NCI-H82 (cell line): ENCODE data around the gene CAPZA2.
"Not testable (repeated sequence)": the region's sequence is repeated elsewhere in the genome, so short reads cannot be mapped to it uniquely, and the experiment has no call there.

Experiments
- DNase-seq: peaks from one replicate; lab custom pipeline; 2025; lab: John Stamatoyannopoulos, UW

CAPZA2 gene

DNA sequence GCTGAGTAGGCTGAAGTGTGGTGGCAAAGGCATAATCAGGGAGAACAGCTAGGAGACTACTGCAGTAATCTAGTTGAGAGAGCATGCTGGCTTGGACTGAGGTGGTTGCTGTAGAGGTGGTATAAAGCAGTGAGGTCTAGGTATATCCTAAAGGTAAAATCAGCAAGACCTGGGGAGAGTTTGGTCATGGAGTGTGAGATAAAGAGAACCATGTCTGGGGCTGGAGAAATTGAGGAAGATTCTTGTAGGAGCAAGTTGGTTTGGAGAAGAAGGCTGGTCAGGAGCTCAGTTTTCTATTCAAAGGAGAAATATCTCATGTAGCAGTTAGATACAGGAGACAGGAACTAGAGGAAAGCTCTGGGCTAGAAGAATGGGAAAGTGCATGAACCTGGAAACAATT, 58.0 kb downstream of the CAPZA2 start:
- no peak for DNase-seq

DNA sequence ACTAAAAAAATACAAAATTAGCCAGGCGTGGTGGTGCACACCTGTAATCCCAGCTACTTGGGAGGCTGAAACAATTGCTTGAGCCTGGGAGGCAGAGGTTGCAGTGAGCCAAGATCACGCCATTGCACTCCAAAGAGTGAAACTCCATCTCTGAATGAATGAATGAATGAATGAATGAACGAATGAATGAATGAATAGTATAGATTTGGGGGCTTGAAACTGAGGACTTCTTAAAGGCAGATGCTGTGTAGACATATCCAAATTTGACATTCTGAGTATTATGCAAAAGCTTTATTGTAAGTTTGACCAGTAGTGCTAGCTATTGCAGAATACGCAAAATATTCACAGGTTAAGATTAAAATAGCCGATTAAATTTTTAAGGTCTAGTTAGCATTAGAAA, 60.2 kb downstream of the CAPZA2 start:
- no peak for DNase-seq

DNA sequence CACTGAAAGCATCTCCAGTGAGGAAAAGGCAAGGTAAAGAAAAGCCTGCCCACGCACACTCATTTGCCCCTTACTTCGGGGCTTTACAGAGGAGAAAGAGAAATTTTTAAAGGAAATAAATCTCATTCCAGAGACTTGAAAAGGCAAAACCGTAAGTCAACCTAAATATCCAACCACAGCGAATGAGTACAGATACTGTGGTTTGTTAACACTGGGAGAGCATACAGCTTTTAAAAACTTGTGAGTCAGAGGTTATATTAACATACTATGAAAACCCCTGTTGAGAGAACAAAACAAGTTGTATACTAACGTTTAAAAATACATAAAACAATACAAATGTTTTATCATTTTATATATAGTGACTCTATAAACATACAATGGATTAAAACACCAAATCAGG, 62.4 kb downstream of the CAPZA2 start:
- DNase-seq = no peak

DNA sequence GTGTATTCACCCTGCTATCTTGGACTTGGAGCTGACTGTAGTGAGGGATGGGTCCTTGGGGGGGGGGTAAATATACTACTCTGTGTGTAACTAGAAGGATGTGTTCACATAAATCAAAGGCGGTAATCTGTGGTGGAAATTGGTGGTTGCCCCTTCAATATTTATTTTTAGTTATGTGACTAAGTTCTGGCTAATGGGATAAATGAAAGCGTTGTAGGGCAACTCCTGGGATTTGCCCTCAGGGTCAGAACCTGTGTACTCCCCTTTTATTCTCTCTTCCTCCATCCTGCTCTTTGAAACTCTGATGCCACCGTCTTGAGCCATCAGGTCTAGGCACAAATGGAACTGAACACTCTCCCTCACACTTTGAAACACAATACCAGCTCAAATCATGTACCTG, 66.6 kb downstream of the CAPZA2 start:
- DNase-seq = no peak

DNA sequence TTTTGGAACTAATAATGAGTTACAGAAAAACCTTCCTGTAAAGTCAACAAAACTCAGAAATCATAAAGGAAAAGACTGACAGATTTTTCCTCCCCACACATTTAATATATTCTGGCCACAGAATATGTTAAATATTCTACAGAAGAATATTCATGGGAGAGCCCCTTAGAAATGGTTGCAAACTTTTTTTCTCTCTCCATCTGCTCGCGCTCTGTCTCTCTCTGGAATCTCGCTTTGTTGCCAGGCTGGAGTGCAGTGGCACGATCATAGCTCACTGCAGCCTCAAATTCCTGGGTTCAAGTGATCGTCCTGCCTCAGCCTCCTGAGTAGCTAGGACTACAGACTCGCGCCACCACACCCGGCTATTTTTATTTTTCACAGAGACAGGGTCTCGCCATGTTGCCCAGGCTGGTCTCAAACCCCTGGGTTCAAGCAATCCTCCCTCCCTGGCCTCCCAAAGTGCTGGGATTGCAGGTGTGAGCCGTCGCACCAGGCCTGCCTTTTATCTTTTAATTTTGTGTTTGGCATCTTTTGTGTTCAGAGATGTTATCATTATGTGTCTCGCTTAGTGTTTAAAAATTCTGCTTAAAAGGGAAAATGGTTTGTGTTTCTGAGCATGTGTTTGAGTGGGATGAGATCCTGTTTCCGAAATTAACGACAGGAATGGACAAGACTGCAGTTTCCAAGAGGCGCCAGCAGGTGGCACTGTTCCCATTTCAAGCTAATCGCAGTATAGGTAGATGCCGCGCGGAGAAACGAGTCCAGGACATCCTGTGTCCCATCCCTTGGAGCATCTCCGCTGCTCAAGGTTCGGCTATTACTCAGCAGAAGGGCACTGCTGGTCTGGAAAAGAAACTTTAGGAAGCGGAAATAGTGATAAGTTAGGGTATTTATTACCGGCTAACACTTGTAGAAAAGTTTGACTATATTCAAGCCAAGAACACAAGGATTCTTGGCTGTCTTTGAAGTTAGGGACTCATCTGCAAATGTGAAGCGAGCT, 67.8 kb downstream of the CAPZA2 start:
- peak; percentile 78 for DNase-seq

DNA sequence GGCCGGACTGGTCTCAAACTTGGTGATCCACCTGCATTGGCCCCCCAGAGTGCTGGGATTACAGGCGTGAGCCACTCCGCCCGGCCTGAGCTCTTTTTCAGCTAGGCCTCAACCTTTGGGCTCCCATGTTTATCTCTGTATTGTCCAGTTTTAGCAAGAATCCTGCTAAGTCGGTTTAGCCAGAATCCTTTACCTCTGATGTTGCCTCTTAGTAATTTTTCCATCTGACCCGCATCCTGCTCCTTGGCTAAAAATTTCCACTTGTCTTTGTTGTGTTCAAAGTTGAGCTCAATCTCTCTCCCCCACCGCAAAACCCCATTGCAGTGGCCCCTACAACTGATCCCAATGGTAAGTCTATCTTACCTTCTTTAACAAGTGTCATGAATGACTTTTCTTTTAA, 70.2 kb downstream of the CAPZA2 start:
- no peak for DNase-seq

DNA sequence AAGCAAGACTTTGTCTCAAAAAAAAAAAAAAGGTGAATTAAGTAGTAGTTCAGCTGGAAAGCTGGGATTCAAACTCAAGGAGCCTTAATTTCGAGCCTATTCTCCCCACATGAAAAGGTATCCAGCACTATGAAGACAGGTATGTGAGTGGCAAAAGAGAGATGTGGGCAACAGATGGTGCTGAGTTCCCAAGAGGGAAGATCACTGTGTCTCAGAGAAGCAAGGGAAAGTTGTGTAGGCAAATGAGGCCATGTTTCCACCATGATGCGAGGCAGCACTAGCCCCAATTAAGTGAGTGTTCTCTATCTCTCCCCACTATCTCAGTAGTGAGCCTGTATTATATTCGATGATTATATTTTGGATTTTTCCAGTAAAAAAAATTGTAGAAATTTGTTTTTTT, 71.1 kb downstream of the CAPZA2 start:
- DNase-seq = no peak

DNA sequence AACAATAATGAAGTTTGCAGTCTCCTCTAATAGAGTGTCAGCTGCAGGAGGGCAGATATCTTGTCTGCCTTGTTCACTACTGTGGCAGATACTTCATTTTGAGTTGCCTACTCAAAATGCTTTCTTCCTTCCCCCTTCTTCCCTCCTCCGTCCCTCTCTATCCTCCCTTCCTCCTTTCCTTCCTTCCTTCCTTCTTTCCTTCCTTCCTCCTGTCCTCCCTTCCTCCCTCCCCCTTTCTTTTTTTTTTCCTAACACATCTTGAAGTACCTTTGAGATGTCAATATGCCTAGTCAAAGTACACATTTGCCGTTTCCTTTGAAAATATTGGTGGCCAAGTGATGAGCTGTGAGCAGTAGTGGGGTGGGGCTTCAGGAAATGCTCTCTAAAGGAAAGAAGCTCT, 72.2 kb downstream of the CAPZA2 start:
- no peak for DNase-seq

DNA sequence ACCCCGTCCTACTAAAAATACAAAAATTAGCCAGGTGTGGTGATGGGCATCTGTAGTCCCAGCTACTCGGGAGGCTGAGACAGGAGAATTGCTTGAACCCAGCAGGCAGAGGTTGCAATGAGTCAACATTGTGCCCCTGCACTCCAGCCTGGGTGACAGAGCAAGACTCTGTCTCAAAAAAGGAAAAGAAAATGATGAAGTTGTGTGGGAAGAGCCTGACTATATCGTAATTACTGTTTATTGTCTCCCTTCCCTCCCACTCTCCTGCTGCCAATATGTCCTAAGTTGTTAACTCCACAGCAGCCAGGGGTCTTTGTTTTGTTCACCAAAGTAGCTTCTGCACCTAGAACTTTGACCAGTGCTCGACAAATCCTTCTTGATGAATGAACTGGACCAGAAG, 74.5 kb downstream of the CAPZA2 start:
- not testable (repeated sequence) for DNase-seq

DNA sequence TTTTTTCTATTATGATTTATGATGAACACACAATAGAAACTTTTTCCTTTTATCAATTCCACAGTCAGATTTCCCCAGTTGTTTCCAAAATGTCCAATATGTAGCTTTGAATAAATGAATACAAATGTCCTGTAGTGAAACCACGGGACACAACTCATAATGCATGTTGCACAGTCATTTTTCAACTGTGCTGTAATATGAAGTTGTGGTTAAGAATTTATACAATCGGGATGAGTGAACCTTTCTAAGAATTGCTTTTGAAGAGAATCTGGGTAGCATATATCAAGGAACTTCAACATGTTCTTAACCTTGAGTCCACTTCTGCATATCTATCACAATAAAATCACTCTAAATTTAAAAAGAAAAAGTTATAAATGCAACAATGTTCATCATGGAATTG, 76.3 kb downstream of the CAPZA2 start:
- no peak for DNase-seq

DNA sequence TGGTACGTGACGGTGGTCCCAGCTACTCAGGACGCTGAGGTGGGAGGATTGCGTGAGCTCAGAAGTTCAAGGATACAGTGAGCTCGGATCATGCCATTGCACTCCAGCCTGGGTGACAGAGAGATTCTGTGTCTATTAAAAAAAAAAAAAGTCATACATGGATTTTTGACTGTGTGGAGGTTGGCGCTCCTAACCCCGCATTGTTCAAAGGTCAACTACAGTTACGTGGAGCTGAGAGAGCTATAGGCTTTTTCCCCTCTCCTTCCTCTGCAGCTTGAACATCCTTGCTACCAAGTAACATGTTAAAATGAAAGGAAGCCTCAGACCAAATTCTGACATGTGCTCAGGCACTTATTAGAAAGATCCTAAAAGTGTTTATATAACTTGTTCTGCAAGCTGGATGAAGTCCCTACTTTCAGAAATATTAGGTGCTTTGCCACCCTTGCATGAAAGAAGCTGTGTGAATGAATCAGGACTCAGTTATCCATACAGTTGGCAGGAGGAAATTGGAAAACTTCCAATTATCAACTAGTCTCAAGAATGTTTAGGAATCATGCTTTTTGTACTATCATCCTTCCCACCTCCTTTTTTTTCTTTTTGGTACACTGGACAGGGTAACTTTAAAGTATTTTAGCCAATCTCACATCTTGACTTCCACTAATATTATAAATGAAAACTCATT, 78.4 kb downstream of the CAPZA2 start:
- DNase-seq = no peak

DNA sequence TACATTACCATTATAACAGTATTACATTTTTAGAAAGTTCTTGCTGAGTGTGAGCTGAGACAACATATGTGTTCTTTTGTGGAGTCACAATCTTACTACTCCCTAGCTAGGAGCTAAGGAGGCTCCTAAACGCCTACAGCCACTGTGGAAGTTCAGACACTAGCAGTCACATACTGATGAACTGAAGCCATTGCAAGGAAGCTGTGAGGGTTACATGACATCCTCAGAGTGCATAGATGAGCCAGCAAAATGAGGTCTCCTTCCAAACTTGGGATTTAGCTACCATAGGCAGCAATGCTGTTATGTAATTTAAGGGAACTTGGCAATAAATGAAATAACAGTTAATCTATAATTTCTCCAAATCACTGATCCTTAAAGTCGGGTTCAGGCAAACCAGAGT, 80.1 kb downstream of the CAPZA2 start:
- DNase-seq = no peak

DNA sequence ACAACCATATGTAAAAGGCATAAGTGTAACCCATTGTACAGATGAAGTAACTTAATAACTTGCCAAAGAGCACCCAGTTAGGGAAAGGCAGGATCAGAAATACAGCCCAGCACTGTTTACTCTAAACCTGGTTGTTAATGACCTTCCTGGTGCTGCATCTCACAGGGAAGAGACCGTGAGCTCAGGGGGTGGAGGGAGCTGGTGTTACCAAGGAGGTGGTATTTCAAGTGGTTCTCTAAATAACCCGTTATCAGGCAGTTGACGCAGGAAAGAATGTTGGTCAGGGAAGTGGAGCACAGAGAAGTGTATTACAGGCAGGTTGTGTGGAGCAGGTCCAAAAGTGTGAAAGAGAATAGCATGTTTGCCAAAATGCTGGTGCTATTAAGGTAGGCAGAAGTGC, 86.5 kb downstream of the CAPZA2 start:
- no peak for DNase-seq

DNA sequence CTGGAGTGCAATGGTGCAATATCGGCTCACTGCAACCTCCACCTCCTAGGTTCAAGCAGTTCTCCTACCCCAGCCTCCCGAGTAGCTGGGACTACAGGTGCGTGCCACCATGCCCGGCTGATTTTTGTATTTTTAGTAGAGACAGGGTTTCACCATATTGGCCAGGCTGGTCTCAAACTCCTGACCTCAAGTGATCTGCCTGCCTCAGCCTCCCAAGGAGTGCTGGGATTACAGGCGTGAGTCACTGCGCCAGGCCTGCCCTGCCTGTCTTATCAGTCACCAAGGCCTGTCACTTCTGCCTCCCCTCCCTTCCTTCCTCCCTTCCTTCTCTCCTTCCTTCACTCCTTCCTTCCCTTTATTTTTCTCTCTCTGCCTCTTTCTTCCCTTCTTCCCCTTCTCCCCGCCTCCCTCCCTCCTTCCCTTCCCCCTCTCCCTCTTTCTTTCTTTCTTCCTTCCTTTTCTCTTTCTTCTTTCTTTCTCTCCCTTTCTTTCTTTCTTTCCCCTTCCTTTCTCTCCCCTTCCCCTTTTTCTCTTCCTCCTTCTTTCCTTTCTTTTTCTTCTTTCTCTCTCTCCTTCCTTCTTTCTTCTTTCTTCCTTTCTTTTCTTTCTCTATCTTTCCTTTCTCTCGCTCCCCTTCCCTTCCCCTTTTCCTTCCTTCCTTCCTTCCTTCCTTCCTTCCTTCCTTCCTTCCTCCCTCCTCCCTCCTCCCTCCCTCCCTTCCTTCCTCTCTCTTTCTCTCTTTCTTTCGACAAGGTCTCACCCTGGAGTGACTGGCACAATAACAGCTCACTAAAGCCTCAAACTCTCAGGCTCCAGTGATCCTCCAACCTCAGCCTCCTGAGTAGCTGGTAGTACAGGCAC, 87.8 kb downstream of the CAPZA2 start:
- DNase-seq = no peak

DNA sequence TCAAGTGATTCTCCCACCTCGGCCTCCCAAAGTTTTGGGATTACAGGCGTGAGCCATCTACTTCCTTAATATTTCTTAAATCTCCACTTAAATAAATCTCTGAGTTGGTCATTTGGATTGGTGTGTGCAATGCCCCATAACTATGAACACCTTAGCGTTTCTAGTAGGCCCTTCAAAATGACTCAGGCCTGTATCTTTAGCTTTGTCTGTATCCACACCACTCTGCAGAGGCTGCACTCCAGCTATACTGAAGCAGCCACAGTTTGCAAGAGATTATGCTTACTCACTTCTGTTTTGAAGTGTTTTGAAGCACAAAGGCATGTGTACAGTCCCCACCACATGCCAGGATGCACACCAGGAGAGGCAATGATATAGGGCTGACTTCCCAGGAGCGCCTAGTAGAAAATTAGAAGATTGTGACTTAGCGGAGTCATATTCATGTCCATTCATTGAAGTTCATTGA, 88.5 kb downstream of the CAPZA2 start:
- no peak for DNase-seq

DNA sequence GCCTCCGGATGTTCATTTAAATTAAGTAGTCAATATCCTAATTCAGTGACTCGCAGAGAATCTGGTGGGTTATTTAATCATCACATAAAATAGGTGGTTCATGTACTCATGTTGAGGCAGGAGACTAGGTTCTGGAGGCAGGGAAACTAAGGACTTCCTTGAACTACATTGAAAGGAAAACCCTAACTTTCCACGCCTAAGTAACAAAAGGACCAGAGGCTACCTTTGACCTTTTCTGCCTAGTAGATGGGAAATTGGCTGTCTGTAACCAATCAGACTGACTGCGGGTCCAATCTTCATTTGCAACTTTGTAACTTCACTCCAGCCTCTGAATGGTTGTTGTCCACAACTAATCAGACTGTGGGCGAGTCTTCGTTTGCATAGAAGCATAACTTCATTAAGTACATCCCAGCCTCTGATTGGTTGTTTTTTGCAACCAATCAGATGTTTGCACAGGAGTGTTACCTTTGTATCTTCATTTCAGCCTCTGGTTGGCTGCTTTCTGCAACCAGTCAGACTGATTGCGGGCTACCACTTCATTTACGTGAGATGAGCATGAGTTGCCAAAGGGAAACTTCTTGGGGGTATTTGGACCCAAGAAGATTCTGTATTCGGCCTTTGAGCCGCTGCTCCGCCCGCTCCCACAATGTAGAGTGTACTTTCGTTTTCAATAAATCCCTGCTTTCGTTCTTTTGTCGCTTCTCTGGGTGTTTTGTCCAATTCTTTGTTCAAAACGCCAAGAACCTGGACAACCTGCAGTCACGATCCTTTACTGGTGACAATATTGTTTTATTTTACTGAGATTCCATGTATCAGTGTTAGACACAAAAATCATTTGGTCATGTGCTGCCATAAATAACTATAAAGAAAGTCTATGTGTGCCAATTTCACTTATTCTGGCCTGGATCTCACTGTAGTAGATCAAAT, 89.2 kb downstream of the CAPZA2 start:
- DNase-seq = no peak

DNA sequence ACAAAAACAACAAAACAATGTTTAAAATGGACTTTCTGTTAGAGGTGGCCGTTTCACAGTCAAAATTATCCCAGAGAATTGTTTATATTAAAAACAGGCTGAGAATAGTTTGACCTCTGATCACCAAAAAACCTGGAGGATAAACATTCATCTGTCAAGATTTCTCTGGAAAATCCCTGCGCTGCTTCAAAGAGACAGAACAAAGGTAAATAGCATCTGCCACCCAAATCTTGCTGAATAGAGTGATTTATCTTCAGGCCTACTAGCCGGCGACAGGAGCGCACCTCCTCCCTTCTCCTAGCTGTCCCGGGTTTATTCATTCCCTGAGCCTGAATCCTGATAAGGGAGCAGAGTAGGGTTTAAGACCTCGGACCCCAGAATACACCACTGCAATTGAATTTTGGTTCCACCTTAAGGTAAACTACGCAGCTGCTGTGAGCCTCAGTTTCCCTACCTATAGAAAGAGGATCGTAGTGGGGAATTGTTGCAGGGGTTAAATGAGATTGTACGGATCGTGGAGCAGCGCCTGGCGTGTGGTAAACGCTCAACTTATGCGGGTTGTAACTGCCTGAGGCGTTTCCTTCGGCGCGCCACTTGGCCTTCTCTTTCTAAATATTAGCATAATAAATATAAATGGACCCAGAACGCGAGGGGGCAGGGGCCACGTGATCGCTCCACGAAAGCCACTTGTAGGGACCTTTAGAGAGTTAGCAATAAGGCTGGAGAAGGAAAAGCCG, 90.4 kb downstream of the CAPZA2 start:
- DNase-seq = peak; percentile 60

DNA sequence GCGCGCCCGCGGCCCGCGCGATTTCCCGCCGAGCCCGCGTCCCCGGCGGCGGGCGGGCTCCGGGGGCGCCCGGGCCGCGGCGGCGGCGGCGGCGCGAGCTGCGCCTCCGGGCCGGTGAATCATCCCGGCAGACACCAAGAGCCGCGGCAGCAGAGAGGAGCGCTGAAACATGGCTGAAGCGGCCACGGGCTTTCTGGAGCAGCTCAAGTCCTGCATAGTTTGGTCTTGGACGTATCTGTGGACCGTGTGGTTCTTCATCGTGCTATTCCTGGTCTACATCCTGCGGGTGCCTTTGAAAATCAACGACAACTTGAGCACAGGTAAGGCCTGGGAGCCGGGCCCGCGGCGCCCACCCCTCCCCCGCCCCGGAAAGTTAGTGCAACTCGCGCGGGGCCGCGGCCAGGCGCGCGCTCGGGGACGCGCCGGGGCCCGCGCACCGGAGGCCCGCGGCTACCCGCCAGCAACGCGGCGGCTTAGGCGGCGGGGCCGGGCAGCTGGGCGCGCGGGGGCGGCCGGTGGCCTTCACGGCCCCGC, 91.1 kb downstream of the CAPZA2 start, which contains the start of gene ST7:
Gene ST7 (plus strand): TSS at position 130 of the 534 bp plus-strand sequence. CDS start 40 bp downstream, at position 170.
- DNase-seq = peak; percentile 23

DNA sequence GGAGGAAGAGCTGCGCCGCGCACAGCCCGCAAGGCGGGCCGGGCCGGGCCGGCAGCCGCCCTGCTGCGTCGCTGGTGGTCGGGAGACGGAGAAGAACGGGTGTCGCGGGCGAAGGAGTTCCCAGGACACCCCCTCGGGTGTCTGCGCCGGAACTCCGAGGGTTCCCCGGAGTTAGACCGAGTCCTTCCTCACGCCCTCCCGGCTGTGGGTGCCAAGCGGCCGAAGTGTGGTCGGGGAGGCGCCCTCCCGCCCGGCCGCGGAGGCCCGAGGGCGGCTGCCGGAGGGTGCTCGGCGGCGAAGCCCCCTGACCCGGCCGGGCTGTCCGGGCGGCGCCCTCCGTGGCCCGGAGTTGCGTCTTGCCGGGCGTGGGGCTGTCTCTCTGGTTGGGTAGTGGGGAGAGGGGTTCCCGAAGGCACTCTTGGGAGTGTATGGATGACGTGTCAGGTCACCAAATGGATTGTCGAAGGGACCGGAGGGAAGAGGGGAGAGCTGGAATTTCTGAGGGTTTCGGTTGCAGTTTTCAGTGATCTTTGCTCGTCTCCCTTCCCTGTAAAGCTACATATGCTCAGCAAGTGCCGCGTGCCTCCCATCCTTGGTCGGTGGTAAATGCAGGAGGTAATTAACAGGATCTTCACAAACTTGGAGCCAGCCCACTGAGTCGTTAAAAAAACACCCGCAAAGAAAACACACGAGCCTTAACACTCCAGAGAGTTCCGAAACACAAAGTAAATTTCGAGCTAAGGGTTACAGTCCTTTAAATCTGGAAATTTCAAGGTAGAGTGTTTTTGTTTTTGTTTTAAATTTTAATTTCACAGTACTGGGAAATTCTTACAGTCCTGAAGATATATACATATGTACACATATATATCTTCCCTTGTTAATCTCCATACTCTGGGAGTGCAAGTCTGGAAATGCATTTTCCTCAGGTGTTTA, 91.8 kb downstream of the CAPZA2 start:
- DNase-seq = peak; percentile 14
